GM18505 (cell line): ENCODE data around the gene INIP.

Experiments
- ATAC-seq: cut with Tn5 transposase; IDR thresholded peaks from one replicate; pipeline ENCODE4 v1.9.1; 2021; ENCODE audit not compliant: unreplicated experiment
- POLR2A ChIP-seq: IDR thresholded peaks from 4 replicates; pipeline ENCODE4 v1.6.1; 2011; ENCODE audit warnings: borderline replicate concordance; ENCODE audit not compliant: insufficient read depth, insufficient read length; ENCODE audit errors: extremely low read depth

INIP gene

DNA sequence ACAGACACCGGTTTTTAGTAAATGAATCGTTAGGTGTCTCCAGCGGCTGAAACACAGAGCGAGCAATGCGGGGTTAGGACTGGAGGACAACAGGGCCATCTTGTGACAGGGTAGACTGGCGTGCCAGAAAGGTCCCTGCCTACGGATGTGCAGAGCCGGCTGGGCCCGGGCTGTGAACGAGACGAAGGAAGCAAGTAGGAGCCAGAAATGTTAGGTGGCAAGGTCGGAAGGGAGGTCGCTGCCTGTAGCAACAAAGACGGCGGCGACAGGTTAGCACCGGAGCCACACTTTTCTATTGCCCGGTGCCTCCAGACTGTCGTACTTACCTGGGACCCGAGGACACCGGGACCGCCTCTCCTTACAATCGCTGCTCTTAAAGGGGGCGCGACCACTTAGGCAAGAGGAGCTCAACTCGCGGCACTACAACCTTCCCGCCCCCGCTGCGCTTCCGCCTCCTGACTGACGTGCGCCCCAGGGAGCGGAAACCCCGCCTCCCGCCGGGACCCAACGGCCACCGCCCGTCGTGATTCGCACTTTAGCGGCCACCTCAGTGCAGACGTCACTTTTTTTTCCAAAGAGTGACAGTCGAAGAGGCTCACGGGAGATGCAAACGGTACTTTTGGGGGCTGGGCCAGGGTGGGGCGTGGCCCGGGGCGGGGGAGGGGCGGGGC lies at the start of gene INIP:
TSS of gene INIP (minus strand) at position 457 of the 671 bp plus-strand sequence. CDS start 1,632 bp downstream, outside the sequence.
- peak; percentile 93 for ATAC-seq
- TF ChIP-seq POLR2A: peak; percentile 80

DNA sequence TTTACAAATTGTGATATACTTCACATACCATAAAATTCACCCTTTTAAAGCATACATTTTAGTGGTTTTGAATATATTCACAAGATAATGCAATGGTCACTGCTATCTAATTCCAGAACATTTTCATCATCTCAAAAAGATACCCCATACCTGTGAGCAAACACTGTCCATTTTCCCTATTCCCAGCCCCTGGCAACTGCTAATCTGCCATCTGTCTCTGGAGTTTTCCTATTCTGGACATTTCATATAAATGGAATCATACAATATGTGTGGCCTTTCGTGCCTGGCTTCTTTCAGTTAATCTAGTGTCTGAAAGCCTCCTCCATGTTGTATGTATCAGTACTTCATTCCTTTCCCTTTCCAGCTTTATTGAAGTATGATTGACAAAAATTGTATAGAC lies 47.4 kb upstream of the INIP start:
- no peak for TF ChIP-seq POLR2A
- no peak for ATAC-seq

GRCh38 chr9:112764837-112765236 lies 46.9 kb upstream of the INIP start:
- no peak for ATAC-seq

GRCh38 chr9:112764344-112764743 lies 46.4 kb upstream of the INIP start:
- TF ChIP-seq POLR2A: no peak
- ATAC-seq: no peak

More at GRCh38 chr9:112764837-112765236, 46.9 kb upstream of the INIP start:
- no peak for TF ChIP-seq POLR2A

DNA sequence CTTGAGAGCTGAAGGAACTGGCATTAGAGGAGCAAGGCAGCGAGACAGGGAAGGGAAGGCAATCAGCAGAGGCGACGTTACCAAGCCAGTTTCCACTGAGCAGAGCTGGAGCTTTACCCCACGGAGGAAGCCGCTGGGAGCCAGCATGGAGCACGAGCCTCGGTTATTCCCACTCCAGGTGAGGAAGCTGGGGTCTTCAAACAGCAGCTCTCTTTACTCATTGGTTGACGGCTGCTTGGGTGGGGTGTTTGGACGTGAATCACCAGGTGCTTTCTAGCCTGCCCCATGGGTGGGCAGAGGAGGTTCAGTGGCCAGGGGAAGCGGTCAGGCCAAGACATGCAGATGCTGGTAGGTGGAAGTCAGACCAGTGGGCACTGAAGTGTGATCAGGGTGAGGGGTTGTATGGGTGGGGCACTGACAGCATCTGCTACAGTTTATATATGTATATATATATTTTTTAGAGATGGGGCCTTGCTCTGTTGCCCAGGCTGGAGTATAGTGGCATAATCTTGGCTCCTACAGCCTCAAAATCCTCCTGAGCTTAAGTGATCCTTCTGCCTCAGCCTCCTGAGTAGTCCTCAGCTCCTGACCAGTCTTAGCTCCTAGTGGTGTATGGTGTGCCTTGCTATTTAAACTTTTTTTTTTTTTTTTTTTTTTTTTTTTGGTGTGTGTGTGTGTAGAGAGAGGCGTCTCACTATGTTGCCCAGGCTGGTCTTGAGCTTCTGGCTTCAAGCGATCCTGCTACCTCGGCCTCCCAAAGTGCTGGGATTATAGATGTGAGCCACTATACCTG lies 45.0 kb upstream of the INIP start:
- TF ChIP-seq POLR2A: no peak
- ATAC-seq: no peak

GRCh38 chr9:112761912-112762655 lies 44.2 kb upstream of the INIP start:
- no peak for ATAC-seq
- no peak for TF ChIP-seq POLR2A

DNA sequence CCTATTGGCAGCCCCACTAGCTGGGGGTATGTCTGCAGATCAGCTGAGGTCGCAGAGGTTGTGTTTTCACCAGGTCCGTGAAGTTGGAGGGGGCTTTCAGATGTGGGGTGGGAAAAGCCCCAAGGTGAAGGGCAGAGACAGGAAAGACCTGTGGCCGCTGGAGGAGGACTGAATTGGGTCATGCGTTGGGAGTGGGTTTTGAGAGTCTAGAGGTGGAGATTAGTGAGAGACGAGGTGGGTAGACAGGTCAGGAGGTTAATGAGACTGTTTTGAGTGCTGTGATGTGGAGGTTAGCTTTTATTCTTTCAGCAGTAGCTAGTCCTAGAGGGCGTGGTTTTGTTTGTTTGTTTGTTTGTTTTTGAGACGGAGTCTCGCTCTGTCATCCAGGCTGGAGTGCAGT lies 42.9 kb upstream of the INIP start:
- TF ChIP-seq POLR2A: no peak
- ATAC-seq: no peak

- no peak for ATAC-seq
- TF ChIP-seq POLR2A: no peak
Observed at GRCh38 chr9:112757940-112758339, 40.0 kb upstream of the INIP start.

- ATAC-seq: no peak
- no peak for TF ChIP-seq POLR2A
Observed at GRCh38 chr9:112757282-112757883, 39.5 kb upstream of the INIP start.

- no peak for ATAC-seq
- no peak for TF ChIP-seq POLR2A
Observed at GRCh38 chr9:112755675-112756074, 37.8 kb upstream of the INIP start.

DNA sequence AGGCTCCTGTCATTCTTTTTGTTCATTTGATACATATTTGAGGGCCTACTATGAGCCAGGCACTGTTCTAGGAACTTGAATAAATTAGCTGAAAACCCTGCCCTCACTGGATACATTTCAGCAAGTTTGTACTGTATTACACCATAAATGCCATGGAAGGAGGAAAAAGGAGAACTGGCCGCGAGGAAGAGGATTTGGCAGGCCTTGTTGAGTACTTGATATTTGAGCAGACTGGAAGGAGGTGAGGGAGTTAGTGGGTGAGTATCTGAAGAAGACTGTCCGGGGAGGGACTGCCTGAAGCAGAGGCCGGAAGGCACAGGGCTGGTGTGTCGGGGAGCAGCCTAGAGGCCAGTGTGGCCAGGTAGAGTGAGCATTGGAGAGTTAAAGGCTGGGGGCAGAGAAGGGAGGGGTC lies 37.1 kb upstream of the INIP start:
- ATAC-seq: no peak
- no peak for TF ChIP-seq POLR2A

DNA sequence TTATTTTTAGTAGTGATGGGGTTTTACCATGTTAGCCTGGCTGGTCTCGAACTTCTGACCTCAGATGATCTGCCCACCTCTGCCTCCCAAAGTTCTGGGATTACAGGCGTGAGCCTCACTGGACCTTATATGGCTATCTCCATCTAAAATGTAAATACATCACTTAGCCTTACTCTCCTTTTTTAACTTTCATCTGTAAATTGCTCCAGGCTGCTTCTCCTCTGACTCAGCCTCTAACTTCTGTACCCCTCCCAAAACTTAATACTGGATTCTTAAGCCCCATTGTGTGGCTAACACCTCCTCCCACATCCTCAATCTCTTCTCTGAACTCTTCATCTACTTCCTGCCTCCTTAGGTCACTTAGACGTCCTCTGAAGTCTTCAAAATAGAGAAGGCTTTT lies 36.7 kb upstream of the INIP start:
- no peak for ATAC-seq
- TF ChIP-seq POLR2A: no peak

DNA sequence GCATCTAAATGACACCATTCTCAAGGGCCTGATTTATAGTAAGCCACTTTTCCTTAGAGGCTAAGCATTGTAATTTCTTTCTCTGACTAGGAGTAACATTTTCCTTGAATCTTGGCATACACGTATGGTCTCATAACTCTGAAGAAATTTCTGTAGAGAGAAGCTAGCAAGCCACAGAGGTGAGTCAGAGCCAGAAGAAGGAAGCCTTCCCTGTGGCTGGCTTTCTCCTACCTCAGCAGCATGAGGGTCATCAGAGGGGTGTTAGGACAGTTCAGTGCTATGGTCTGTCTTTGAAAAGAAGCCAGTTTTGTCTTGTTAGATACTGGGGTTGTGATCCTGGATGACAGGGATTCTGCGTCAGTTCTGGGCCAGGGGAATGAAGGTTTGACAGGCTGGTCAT lies 35.8 kb upstream of the INIP start:
- no peak for ATAC-seq
- no peak for TF ChIP-seq POLR2A
